HG02943 (cell line): Measurements from ENCODE around the gene PPP2R2D.
"Not testable (repeated sequence)": the region's sequence is repeated elsewhere in the genome, so short reads cannot be mapped to it uniquely, and the experiment has no call there.

Source experiments
- ATAC-seq: cut with Tn5 transposase; IDR thresholded peaks from one replicate; pipeline ENCODE4 v1.9.1; 2021; ENCODE audit warnings: mild to moderate bottlenecking, low read depth, moderate library complexity; ENCODE audit not compliant: unreplicated experiment

Gene PPP2R2D

DNA sequence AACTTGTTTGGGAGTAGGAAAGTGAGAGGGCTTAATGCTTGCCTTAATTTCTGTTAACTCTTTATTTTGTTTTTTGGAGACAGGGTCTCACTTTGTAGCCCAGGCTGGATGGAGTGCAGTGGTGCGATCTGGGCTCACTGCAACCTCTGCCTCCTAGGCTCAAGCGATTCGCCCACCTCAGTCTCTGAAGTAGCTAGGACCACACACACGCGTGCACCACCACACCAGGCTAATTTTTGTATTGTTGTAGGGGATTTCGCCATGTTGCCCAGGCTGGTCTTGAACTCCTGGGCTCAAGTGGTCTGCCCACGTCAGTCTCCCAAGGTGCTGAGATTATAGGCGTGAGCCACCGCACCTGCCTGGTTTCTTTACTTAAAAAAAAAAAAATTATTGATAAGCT is 1.9 kb downstream of the PPP2R2D start:
- no peak for ATAC-seq

GRCh38 chr10:131905267-131905571 is 4.4 kb downstream of the PPP2R2D start:
- no peak for ATAC-seq

GRCh38 chr10:131905603-131906268 is 4.9 kb downstream of the PPP2R2D start:
- ATAC-seq: no peak

DNA sequence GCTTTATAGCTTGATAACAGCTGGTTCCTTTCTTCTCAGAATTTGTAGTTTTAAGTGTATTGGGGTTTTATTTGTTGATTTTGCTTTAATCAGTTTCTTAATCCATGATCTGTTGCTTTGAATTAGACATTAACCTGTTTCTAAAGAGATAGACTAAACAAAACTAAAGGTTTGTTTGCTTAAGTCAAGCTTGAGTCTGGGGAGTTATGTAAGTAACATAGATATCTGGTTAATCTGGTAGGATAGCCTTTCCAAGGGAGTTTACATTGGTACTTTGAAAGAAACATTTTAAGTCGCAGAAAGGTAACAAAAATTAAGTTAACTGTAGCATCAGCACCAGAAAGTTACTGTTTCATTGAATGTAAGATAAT is 5.4 kb downstream of the PPP2R2D start:
- ATAC-seq: no peak

DNA sequence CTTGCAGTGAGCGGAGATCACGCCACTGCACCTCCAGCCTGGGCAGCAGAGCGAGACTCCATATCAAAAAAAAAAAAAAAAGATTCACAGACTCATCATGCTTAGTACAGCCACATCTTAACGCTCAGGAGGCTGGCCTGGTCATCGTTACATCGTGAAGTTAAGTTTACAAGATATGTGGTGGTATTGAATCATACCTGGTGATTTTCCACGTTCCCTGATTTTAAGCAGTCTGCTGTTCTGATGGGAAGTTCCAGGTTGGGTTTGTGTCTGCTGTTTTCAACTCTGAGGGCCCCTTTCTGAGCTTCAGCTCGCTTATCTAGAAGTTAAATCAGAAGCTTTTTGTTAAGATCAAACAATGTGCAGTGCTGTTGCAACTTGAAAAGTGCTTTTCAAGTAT is 6.9 kb downstream of the PPP2R2D start:
- no peak for ATAC-seq

DNA sequence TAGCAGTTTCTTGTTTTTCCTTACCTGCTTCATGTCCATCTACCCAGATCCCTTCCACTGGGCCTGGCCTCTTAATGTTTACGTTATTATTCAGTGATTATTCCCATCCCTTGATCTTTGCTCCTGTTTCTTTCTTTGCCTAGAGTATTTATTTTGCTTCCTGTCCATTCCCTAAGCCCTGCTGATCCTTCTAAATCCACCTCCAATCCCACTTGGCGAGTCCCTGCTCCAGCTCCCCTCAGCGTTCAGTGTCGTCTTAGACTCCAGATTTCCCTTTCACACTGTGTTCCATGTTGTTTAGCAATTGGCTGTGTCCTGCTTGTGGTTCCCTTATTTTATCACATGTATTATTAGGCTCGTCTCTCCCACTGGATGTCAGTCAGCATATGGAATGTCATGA is 7.3 kb downstream of the PPP2R2D start:
- ATAC-seq: no peak

GRCh38 chr10:131909014-131909808 is 8.4 kb downstream of the PPP2R2D start:
- ATAC-seq: no peak

- no peak for ATAC-seq
These were observed 9.1 kb downstream of the PPP2R2D start for GRCh38 chr10:131909929-131910328.

DNA sequence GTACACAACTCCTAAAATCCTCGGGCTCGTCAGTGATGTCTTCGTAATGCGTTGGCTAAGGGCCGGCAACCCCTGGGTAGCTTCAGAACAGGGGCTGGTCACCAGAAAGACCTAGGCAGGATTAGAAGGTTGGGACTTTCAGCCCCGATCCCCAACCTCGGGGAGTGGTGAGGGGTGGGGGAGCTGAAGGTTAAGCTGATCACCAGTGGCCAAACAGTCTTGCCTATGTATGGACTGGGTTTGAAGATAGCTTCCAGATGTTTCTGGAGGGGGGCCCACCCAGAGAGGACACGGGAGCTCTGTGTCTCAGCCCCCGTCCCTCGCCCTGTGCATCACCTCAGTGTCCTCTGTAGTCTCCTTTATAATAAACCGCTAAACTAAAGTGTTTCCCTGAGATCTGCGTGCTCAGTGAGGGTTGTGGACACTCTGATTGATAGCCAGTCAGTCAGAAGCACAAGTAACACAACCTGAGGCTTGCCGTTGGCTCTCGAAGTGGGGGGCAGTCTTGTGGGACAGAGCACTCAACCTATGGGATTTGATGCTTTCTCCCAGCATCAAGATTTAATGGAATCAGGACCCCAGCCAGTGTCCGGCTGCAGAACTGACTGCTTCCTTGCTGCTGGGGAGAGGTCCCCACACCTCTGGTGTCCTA is 10.0 kb downstream of the PPP2R2D start:
- ATAC-seq: no peak

- ATAC-seq: no peak
These were observed 10.6 kb downstream of the PPP2R2D start for GRCh38 chr10:131911451-131911850.

DNA sequence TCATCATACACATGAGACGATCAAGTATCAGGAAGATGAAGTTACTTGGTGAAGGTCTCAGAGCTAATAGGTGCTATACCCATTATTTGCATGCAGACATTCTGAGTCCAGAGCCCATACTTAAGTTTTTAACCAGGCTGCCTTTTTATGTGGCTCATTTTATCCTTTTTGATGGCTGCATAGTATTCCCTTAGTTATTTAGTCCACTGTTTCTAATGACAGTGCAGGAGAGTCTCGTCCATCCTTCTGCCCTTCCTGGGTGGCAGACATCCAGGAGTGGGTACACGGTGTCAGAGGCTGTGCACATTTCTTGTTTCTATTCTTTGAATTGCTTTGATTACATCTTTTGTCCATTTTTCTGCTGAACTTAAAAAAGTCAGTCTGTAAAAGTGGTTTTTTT is 11.8 kb downstream of the PPP2R2D start:
- no peak for ATAC-seq

GRCh38 chr10:131915484-131915883 is 14.7 kb downstream of the PPP2R2D start:
- ATAC-seq: no peak

- ATAC-seq: no peak
These were observed 15.4 kb downstream of the PPP2R2D start for GRCh38 chr10:131915990-131916766.

- ATAC-seq: not testable (repeated sequence)
These were observed 16.0 kb downstream of the PPP2R2D start for GRCh38 chr10:131916767-131917160.

GRCh38 chr10:131917496-131917895 is 16.7 kb downstream of the PPP2R2D start:
- ATAC-seq: not testable (repeated sequence)

DNA sequence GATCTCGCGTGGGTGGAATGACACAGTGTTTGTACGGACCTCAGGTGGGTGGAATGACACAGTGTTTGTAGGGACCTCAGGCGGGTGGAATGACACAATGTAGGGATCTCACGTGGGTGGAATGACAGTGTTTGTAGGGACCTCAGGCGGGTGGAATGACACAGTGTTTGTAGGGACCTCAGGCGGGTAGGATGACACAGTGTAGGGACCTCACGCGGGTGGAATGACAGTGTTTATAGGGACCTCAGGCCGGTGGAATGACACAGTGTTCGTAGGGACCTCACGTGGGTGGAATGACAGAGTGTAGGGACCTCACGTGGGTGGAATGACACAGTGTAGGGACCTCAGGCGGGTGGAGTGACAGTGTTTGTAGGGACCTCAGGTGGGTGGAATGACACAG is 18.7 kb downstream of the PPP2R2D start:
- not testable (repeated sequence) for ATAC-seq

DNA sequence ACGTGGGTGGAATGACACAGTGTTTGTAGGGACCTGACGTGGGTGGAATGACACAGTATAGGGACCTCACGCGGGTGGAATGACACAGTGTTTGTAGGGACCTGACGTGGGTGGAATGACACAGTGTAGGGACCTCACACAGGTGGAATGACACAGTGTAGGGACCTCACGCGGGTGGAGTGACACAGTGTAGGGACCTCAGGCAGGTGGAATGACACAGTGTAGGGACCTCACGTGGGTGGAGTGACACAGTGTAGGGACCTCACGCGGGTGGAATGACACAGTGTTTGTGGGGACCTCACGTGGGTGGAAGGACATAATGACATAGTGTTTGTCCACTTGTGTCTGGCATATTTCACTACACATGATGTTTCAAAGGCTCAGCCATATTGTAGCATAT is 19.3 kb downstream of the PPP2R2D start:
- no peak for ATAC-seq

DNA sequence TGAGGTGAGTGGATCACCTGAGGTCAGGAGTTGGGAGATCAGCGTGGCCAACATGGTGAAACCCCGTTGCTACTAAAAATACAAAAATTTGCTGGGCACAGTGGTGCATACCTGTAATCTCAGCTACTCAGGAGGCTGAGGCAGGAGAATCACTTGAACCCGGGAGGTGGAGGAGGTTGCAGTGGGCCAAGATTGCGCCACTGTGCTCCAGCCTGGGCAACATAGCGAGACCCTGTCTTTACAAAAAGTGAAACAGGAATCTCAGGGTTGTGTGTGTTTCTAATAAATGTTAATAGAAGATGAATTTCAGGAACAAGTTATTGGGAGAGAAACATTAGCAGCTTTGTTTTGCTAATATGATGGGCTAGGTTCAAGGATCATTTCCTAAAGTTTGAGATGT is 19.9 kb downstream of the PPP2R2D start:
- no peak for ATAC-seq

DNA sequence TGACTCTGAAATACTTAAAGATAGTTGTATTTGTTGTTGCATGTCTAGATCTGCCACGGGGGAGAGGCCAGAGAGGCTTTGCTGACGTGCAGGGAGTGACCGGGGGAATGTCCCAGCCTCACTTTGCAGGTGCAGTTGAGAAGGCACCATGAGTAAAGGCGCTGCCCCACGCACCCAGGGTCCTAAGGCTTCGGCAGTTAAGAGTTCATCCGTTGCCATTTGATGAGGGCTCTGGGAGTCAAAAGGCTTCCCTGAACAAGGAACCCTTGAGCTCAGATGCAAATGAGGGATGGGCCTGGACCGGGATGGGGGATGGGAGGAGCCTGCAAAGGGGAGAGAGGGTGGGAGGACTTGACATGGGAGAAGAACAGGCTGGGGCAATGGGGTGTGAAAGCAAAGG is 20.4 kb downstream of the PPP2R2D start:
- no peak for ATAC-seq

DNA sequence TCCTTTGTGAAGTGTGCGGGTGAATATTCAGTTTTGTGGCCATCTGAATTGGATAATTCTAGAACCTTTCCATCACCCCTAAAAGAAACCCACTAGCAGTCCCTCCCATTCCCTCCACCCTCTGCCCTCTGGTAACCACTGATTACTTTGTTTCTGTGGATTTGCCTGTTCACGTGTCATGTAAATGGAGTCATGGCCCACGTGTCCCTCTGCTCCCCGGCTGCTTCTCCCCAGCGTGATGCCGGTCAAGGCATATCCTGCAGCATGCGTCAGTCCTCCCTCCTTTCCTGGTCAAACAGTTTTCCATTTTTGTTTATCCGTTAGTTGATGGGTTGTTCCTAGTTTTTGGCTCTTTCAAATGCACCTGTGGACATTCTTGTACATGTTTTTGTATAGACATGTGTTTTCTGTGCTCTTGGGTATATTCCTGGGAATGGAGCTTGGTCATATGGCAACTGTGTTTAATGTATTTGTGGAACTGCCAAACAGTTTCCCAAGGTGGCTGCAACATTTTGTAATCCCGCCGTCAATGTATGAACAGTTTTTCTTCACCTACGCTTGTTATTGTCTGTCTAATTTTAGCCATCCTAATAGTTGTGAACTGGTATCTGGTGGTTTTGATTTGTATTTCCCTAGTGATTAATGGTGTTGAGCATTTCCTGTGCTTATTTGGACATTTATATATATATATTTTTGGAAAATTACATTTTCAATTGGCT is 22.4 kb downstream of the PPP2R2D start:
- no peak for ATAC-seq
